HepG2 (cell line): ENCODE results near the gene ERFL. TPM values are rescaled to one million over a fixed set of nuclear protein-coding genes. Genes with fewer than 3 reads are reported as not detected.

Experiments used
- ATF6 ChIP-seq: sonication (generic); formaldehyde crosslinking; conservative IDR thresholded peaks from 2 replicates; pipeline ENCODE4 v1.4.0; 2020; ENCODE audit warnings: missing genetic modification reagents
- ATRX ChIP-seq: sonication (generic); formaldehyde crosslinking; IDR thresholded peaks from 2 replicates; pipeline ENCODE4 v1.4.0; 2020; ENCODE audit warnings: missing genetic modification reagents, borderline replicate concordance
- CTCF ChIP-seq: sonication (generic); formaldehyde crosslinking; IDR thresholded peaks from 2 replicates; pipeline ENCODE4 v1.5.0; 2020; ENCODE audit warnings: mild to moderate bottlenecking, missing genetic modification reagents, moderate library complexity
- HOXA7 ChIP-seq: sonication (generic); formaldehyde crosslinking; IDR thresholded peaks from 2 replicates; pipeline ENCODE4 v1.8.1; 2022; ENCODE audit warnings: mild to moderate bottlenecking, missing genetic modification reagents, moderate library complexity
- NFRKB ChIP-seq: fragments of 450-650 bp; IDR thresholded peaks from 2 replicates; pipeline ENCODE4 v1.6.1; 2017
- RELA ChIP-seq: sonication (generic); formaldehyde crosslinking; IDR thresholded peaks from 2 replicates; pipeline ENCODE4 v1.4.0; 2020; ENCODE audit warnings: missing genetic modification reagents
- SALL2 ChIP-seq: sonication (generic); formaldehyde crosslinking; IDR thresholded peaks from 2 replicates; pipeline ENCODE4 v1.8.1; 2023; ENCODE audit warnings: mild to moderate bottlenecking, missing genetic modification reagents, inconsistent platforms
- SIX4 ChIP-seq: sonication (generic); formaldehyde crosslinking; IDR thresholded peaks from 2 replicates; pipeline ENCODE4 v1.4.0; 2020; ENCODE audit warnings: missing genetic modification reagents
- SNAPC4 ChIP-seq: sonication (generic); formaldehyde crosslinking; IDR thresholded peaks from 2 replicates; pipeline ENCODE4 v1.4.0; 2020; ENCODE audit warnings: mild to moderate bottlenecking, missing genetic modification reagents
- THAP9 ChIP-seq: sonication (generic); formaldehyde crosslinking; IDR thresholded peaks from 2 replicates; pipeline ENCODE4; 2020; ENCODE audit warnings: missing genetic modification reagents, mild to moderate bottlenecking, borderline replicate concordance
- ZKSCAN1 ChIP-seq: fragments of 150-350 bp; IDR thresholded peaks from 2 replicates; pipeline ENCODE4 v1.6.1; 2014; ENCODE audit warnings: low read length
- ZNF460 ChIP-seq: sonication (generic); formaldehyde crosslinking; IDR thresholded peaks from 2 replicates; pipeline ENCODE4 v1.5.1; 2020; ENCODE audit warnings: missing genetic modification reagents, mild to moderate bottlenecking, borderline replicate concordance
- ZNF496 ChIP-seq: sonication (generic); formaldehyde crosslinking; IDR thresholded peaks from 2 replicates; pipeline ENCODE4 v1.8.1; 2023; ENCODE audit warnings: mild to moderate bottlenecking, moderate library complexity, missing genetic modification reagents; ENCODE audit not compliant: insufficient replicate concordance
- ZNF672 ChIP-seq: sonication (generic); formaldehyde crosslinking; IDR thresholded peaks from 2 replicates; pipeline ENCODE4 v1.8.1; 2022; ENCODE audit warnings: missing genetic modification reagents
- polyA plus RNA-seq, 8 experiments: library from polyadenylated mRNA; depleted of rRNA in 3 of 8; stranded (reverse) in 7 of 8; unstranded in 1 of 8; fragments of >200 nt; fragmentation: Illumina TruSeq in 4 of 8; extraction: Trizol in 4 of 8; gene quantifications; 2 replicates each; pipeline versions ENCODE4 v1.2.1 to v1.2.3, GENCODE V29; 2011 to 2016; ENCODE audit warnings: low read depth in 4 of 8, missing spikeins in 1 of 8, mixed read lengths in 1 of 8; ENCODE audit not compliant: insufficient read depth in 1 of 8
- total RNA-seq, 5 experiments: library from RNA; depleted of rRNA; stranded (reverse); fragments of >200 nt; fragmentation: Illumina TruSeq; extraction: Trizol; gene quantifications; 2 replicates each; pipeline ENCODE4 v1.2.3, GENCODE V29; 2016; ENCODE audit warnings: low read depth in 1 of 5

ERFL gene
- total and polyA plus RNA-seq, 2 of the 13 experiments (the other 11 are each of a cell fraction or from before 2014, with no cell fraction given): not detected

GRCh38 chr19:41859618-41860418 lies 68.4 kb downstream of the ERFL start, which contains the start of gene RPS19 (continued):
- no peak; the same call in 1 of the 2 replicates for TF ChIP-seq ATF6 (CRISPR knock-in tag)
- TF ChIP-seq CTCF (CRISPR knock-in tag): peak; percentile 82
- TF ChIP-seq NFRKB: no peak
- TF ChIP-seq ZNF460: no peak
- no peak for TF ChIP-seq ATRX (CRISPR knock-in tag)
- no peak for TF ChIP-seq ZNF672
- TF ChIP-seq SNAPC4: peak; percentile 84
- TF ChIP-seq ZNF496 (CRISPR knock-in tag): no peak
- TF ChIP-seq ZKSCAN1: no peak
- no peak; the same call in 1 of the 2 replicates for TF ChIP-seq SALL2 (CRISPR knock-in tag)
- TF ChIP-seq RELA (CRISPR knock-in tag): 0 out of 2 replicates have a peak, but pooled peaks have one; percentile 35
- peak; percentile 96 for TF ChIP-seq THAP9 (CRISPR knock-in tag)
- TF ChIP-seq SIX4 (CRISPR knock-in tag): no peak
- TF ChIP-seq HOXA7 (CRISPR knock-in tag): no peak
